ENCODE data around the gene CCL4L2.
"Not testable (repeated sequence)": the region's sequence is repeated elsewhere in the genome, so short reads cannot be mapped to it uniquely, and the experiment has no call there.

The CCL4L2 gene

DNA sequence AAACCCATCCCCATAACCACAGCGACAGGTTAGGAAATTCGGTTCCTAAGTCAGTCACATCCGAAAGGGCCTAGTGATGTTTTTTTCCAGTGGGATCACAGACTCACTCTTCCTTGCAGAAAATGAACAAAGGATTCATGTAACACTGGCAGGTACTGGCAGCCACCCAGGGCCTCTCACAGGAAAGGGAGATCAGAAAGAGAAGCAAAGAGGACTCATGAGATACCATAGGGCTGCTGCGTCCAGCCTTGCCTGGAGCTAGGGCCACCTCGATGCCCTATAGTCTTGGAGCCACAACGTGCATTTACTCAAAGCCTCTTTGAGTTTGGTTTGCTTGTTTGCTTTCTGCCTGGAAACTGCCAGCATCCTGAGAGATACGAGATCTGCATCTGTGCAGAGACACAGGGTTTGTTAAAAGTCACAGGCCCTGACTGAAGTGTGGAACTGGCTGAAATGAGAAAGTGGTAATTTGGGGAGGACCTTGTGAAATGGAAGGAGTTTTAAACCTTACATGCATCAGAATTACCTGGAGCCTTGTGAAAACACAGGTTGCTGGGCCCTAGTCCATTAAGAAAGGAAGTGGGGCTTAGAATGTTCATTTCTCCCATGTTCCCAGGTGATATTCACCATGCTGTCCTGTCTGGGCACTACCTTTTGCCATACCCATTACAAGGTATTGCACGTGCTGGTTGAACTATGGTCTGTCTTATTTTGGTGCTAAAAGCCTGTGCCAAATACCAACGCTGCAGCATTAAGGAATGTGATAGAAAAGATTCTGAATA is 20.1 kb upstream of the CCL4L2 start:
- peaks cover 79% of the 10 kb centered on the region for H3K4me1 Mint-ChIP-seq
- H3K27ac Mint-ChIP-seq, result peak overlapping the region; percentile 64
- peak overlapping the region; percentile 36 for H3K4me3 Mint-ChIP-seq
- not testable (repeated sequence) for ATAC-seq, H3K9me3 Mint-ChIP-seq
- H3K36me3 Mint-ChIP-seq, result peaks cover 42% of the 10 kb centered on the region
- peak in 1 of 2 donors; percentile 51 for DNase-seq (ENCODE audit: low spot score in 2 of 2)

- H3K9me3 Mint-ChIP-seq, result no peaks in the 10 kb centered on the region
- H3K4me1 Mint-ChIP-seq, result peaks cover 80% of the 10 kb centered on the region
- H3K27ac Mint-ChIP-seq, result no peak overlapping the region
- peak overlapping the region; percentile 70 for H3K4me3 Mint-ChIP-seq
- ATAC-seq, result no peak
- peaks cover 33% of the 10 kb centered on the region for H3K36me3 Mint-ChIP-seq
- no peak for DNase-seq (ENCODE audit: low spot score in 2 of 2)
Observed at GRCh38 chr17:36193216-36193775, 17.6 kb upstream of the CCL4L2 start.

DNA sequence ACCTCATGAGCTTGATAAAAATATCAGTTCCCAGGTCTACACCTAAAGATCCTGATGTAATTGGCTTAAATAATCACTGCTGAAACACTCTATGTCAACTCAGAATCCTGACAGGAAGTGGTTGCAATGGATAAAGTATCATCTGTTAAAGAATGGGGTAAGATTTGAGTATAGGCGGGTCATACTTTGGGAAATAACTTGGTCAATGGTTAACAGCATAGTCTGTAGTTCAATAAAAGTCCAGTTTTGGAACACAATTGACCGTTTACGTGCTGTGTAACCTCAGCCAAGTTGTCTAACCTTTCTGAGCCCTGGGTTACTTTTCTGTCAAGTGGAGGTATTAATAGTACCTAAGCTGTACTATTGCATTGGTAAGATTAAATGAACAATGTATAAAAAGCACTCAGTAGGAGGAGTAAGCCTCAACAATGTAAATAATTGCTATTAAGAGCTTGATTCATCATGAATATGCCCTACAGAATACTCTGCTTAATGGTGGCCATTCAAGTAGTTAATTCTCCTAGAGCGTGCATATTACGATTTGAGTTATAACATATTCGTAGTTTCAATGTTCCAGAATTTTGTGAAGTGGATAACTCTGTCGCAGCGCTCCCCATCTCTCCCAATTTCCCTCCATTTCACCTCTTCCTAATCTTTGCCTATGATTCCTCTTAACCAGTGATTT is 16.6 kb upstream of the CCL4L2 start:
- Mint-ChIP-seq H3K4me1 (peaks cover 80% of the 10 kb centered on the region), H3K4me3 (peak overlapping the region; percentile 70), H3K27ac (peak overlapping the region; percentile 92), H3K36me3 (peaks cover 33% of the 10 kb centered on the region)
- ATAC-seq, result peak; percentile 17
- H3K9me3 Mint-ChIP-seq; DNase-seq (ENCODE audit: low spot score in 2 of 2): not testable (repeated sequence)

DNA sequence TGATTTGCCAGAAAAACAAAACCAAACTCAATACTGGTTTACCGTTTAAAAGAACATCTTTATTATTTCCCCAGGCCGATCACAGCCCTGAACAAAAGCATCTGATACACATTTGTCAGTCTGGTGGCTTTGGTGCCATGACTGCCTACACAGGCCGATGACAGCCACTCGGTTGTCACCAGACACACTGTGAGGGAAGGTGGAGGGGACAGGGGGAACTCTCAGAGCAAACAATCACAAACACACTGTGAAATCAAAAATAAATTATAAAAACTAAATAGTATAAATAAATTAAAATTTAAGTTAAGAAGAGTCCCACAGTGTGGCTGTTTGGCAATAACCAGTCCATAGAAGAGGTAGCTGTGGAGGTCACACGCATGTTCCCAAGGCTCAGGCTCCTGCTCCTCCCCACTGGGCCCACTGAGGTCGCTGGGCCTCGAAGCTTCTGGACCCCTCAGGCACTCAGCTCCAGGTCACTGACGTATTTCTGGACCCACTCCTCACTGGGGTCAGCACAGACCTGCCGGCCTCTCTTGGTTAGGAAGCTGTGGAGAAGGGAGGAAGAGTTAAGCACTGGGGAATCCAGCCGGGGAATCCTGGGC is 15.9 kb upstream of the CCL4L2 start:
- ATAC-seq, result not testable (repeated sequence)
- peak overlapping the region; percentile 70 for H3K4me3 Mint-ChIP-seq
- peak overlapping the region; percentile 92 for H3K27ac Mint-ChIP-seq

GRCh38 chr17:36195434-36196130 is 15.3 kb upstream of the CCL4L2 start:
- Mint-ChIP-seq H3K27ac (peak overlapping the region; percentile 92), H3K4me1 (peaks cover 84% of the 10 kb centered on the region), H3K9me3 (no peaks in the 10 kb centered on the region), H3K4me3 (peak overlapping the region; percentile 70), H3K36me3 (peaks cover 33% of the 10 kb centered on the region)
- DNase-seq (ENCODE audit: low spot score in 2 of 2), result peak in 1 of 2 donors; percentile 64
- ATAC-seq, result no peak

More for the DNA sequence above, 15.9 kb upstream of the CCL4L2 start:
- DNase-seq (ENCODE audit: low spot score in 2 of 2); H3K9me3 Mint-ChIP-seq: not testable (repeated sequence)
- peaks cover 33% of the 10 kb centered on the region for H3K36me3 Mint-ChIP-seq
- peaks cover 84% of the 10 kb centered on the region for H3K4me1 Mint-ChIP-seq

GRCh38 chr17:36196131-36196486 is 14.8 kb upstream of the CCL4L2 start:
- peak overlapping the region; percentile 70 for H3K4me3 Mint-ChIP-seq
- peak overlapping the region; percentile 92 for H3K27ac Mint-ChIP-seq
- no peak for ATAC-seq
- no peaks in the 10 kb centered on the region for H3K9me3 Mint-ChIP-seq
- H3K36me3 Mint-ChIP-seq, result peaks cover 33% of the 10 kb centered on the region
- no peak for DNase-seq (ENCODE audit: low spot score in 2 of 2)
- peaks cover 84% of the 10 kb centered on the region for H3K4me1 Mint-ChIP-seq

GRCh38 chr17:36197387-36197703 is 13.5 kb upstream of the CCL4L2 start:
- Mint-ChIP-seq H3K27ac (peak overlapping the region; percentile 92), H3K4me1 (peaks cover 84% of the 10 kb centered on the region), H3K4me3 (peak overlapping the region; percentile 70), H3K9me3 (no peaks in the 10 kb centered on the region), H3K36me3 (peaks cover 29% of the 10 kb centered on the region)
- DNase-seq (ENCODE audit: low spot score in 2 of 2) (peak in 1 of 2 donors; percentile 71), ATAC-seq (peak; percentile 1)

DNA sequence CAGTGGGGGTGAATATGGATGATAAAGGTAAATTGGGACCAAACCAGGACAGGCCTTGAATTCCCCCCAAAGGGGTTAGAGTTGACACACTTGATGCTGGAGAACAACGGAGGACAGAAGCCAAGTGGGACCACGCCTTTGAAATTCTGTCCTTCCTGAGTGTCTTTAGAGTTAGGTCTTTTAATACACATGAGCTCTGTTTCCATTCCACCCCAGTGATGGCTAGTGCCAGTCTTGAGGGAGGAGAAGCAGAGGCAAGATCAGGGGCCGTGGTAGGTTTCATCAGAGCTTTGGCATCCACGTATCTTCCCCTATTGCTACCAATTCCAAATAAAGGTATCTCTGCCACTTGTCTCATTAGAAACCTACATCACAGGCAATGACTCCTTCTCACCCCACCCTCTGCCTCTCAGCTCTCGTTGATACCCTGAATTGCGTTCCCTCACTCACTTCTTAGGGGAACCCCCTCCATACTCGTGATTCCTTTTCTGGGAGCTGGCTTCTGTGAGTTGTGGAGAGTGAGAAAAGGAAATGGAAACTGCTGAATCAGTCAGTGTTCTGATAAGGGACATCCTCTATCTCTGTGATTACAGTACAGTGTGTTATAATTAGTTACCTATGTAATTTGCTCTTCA is 11.9 kb upstream of the CCL4L2 start:
- Mint-ChIP-seq H3K36me3 (peaks cover 26% of the 10 kb centered on the region), H3K9me3 (no peaks in the 10 kb centered on the region), H3K4me1 (peaks cover 89% of the 10 kb centered on the region), H3K27ac (peak overlapping the region; percentile 92), H3K4me3 (peak overlapping the region; percentile 70)
- DNase-seq (ENCODE audit: low spot score in 2 of 2) (peak in 1 of 2 donors; percentile 82), ATAC-seq (peak; percentile 76)

GRCh38 chr17:36201102-36201501 is 9.8 kb upstream of the CCL4L2 start:
- H3K4me1 Mint-ChIP-seq, result peaks cover 82% of the 10 kb centered on the region
- H3K4me3 Mint-ChIP-seq, result peak overlapping the region; percentile 70
- not testable (repeated sequence) for H3K36me3 Mint-ChIP-seq; H3K9me3 Mint-ChIP-seq; DNase-seq (ENCODE audit: low spot score in 2 of 2); ATAC-seq
- peak overlapping the region; percentile 74 for H3K27ac Mint-ChIP-seq

DNA sequence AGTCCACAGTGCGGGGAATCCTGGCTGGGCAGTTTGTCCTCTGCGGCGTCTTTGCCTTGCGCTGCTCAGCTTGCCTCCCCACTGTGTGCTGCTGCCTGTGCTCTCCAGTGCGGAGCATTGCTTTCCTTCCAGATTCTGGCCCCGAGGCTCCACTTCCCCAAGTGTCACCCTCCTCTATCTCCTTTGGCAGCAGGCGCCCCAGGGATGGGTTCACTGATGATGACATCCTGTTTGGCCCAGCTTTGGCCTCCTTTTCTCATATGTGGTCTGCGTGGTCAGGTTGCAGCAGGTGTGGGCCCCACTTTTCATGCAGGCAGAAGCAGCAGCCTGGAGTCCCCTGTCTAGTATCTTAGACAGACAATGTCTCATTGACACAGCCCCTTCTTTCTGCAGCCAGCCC is 9.4 kb upstream of the CCL4L2 start:
- H3K36me3 Mint-ChIP-seq, H3K9me3 Mint-ChIP-seq: not testable (repeated sequence)
- Mint-ChIP-seq H3K4me3 (peak overlapping the region; percentile 70), H3K27ac (peak overlapping the region; percentile 74), H3K4me1 (peaks cover 82% of the 10 kb centered on the region)
- ATAC-seq (peak; percentile 51), DNase-seq (ENCODE audit: low spot score in 2 of 2) (peak in 1 of 2 donors; percentile 65)

- DNase-seq (ENCODE audit: low spot score in 2 of 2) (no peak), ATAC-seq (no peak)
- Mint-ChIP-seq H3K36me3 (no peaks in the 10 kb centered on the region), H3K4me3 (peak overlapping the region; percentile 70), H3K4me1 (peaks cover 80% of the 10 kb centered on the region), H3K9me3 (no peaks in the 10 kb centered on the region), H3K27ac (peak overlapping the region; percentile 74)
Observed at GRCh38 chr17:36203335-36203734, 7.5 kb upstream of the CCL4L2 start.

DNA sequence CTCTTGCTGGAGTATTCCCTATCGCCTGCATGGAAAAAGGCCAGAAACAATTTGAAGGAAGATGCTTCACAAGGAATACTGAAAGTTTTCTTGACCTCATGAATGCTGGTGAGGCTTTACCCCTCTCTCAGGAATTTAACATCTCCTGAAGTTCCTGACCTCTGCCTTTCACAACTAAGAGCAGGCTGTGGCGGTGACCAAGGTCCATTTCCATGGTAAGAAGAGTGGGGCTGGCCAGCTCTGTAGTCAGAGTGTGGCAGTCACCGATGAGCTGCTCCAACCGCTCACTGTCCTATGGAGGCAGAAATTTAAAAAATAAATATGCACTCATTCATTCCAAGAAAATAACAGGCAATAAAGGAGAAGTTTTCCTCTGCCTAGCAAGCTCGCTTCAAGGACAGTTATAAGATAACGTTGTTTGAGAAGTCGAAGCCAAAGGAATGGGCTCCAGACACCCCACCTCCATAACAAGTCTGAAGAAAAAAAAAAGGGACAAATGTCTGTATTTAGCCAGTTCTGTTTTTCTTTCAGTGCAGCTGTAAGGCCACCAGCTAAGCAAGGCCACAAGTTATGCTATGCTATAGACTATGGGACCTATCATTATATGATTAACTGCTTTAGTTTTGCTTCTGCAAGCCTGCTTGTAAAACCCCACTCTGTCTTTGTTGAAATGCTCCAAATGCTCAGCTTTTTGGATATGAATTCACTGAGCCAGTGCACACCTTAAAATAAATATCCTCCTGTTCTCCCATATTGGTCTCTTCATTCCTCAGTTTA is 6.0 kb upstream of the CCL4L2 start:
- H3K36me3 Mint-ChIP-seq, result no peaks in the 10 kb centered on the region
- no peaks in the 10 kb centered on the region for H3K9me3 Mint-ChIP-seq
- H3K4me1 Mint-ChIP-seq, result peaks cover 70% of the 10 kb centered on the region
- peak overlapping the region; percentile 26 for H3K4me3 Mint-ChIP-seq
- no peak for DNase-seq (ENCODE audit: low spot score in 2 of 2)
- peak overlapping the region; percentile 12 for H3K27ac Mint-ChIP-seq
- no peak for ATAC-seq

- Mint-ChIP-seq H3K4me1 (peaks cover 70% of the 10 kb centered on the region), H3K4me3 (peak overlapping the region; percentile 26), H3K9me3 (no peaks in the 10 kb centered on the region), H3K36me3 (peaks cover 3% of the 10 kb centered on the region), H3K27ac (peak overlapping the region; percentile 12)
- ATAC-seq (no peak), DNase-seq (ENCODE audit: low spot score in 2 of 2) (peak in 1 of 2 donors; percentile 61)
Observed at GRCh38 chr17:36205637-36206485, 5.0 kb upstream of the CCL4L2 start.
